Measurements from ENCODE around the gene KRTAP20-2.

Gene KRTAP20-2

DNA sequence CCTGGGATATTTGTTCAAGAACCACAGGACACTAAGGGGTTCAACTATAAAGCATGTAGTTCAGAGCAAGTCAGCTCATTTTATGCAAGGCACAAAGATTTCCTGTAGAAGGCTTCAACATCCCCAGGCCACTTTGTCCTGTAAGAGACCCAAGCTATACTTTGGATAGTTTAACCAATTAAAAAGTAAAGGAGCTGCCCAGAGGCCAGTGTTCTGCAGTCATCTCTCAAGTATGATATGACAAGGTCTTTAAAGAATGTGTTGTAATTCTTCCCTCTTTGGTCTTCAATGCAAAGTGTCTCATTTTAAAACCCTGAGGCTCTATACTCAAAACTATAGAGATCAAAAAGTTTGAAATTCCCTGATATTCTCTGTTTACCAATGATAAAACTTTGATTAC lies 41.7 kb downstream of the KRTAP20-2 start:
- DNase-seq, result no peak

DNA sequence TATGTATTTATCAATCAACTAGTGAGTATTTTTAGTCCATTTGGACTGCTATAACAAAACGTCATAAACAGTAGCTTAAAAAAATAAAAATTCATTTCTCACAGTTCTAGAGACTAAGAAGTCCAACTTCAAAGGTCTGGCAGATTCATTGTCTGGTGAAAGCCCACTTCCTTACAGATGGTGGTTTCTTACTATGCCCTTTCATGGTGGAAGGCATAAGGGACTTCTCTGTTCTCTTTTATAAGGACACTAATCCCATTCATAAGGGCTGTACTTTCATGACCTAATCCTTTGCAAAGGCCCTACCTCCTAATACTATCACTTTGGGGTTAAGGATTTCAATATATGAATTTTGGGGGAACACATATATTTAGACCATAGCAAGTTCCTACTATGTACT lies 45.6 kb downstream of the KRTAP20-2 start:
- DNase-seq, result no peak

DNA sequence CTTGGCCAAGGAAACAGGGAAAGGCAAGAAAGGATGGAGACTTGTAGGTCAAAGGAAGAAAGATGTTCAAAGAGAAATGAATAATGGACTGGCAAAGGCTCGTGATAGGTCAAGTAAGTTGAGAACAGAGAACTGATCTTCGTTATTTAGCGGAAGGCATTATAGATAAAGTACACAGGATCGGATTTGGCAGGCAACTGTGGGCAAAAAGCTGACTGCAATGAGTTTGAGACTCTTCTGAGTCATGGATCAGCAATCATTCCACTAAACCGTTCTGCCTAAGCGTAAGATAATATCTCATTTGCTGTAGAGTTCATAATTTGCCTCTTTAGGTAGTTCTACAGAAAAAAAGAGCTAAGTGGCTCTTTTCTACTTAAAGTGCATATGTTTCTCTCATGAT lies 49.5 kb downstream of the KRTAP20-2 start:
- DNase-seq, result no peak
